HuH-7.5 (cell line): Measurements from ENCODE around the gene GP1BB.

Experiments used
- DNase-seq: peaks from one replicate; pipeline ENCODE4 v3.0.0; 2011; ENCODE audit warnings: low spot score

Gene GP1BB

GRCh38 chr22:19766511-19767426, 43.4 kb downstream of the GP1BB start:
- peak; percentile 88 for DNase-seq

- DNase-seq: no peak
These were observed 44.3 kb downstream of the GP1BB start for GRCh38 chr22:19767427-19768341.

DNA sequence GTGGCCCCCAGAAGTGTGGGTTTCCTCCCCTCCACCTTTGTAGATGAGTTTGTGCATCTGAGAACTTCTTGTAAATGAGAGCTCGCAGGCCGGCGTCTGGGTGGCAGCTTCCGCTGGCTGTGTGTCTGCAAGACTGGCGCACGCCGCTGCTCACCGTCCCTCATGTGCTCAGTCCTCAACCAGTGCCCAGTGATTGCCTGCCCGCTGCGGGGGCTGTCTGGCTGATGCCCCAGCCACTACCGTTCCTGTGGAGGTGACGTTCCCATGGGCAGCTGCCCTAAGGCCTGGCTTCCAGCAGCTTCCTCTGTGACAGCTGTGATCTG, 46.0 kb downstream of the GP1BB start:
- DNase-seq: no peak

DNA sequence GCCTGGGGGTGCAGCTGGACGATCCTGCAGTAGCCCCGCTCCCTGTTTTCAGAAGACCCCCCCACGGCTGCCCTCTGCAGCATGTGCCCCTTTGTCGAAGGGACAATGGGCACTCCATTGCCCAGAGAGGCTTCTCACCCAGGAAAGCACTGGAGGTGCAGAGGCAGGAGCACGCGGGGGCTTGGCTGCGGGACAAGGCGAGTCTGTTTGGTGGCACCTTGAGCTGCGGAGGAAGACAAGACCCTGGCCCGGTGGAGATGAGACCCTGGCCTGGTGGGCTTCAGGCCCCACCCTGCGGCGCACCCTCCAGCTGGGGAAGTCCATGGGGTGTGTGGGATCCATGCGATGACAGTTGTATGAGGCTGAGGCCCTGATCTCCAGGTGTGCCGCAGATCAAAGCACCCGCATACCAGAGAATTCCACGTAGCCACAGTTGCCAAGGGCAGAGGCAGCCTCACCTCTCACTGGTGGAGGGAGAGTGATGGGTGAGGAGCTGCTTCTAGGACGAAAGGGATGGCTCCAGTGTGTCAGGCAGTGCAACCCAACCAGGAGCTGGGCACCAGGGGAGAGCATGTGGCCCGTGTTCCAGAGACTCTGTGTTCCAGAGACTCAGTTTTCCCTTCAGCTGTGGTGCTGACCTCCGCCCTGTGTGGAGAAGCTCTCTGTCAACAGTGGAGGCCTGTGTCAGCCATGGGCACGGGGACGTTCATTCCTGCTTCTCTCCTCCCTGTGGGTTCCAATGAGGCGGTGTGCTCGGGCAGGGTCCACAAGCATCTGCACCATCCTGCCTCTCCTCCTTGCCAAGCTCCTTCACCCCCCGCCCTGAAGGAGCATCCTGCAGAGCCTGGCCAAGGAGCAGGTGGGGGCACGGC, 47.2 kb downstream of the GP1BB start:
- DNase-seq: no peak

GRCh38 chr22:19772422-19772672, 49.0 kb downstream of the GP1BB start:
- DNase-seq: no peak

DNA sequence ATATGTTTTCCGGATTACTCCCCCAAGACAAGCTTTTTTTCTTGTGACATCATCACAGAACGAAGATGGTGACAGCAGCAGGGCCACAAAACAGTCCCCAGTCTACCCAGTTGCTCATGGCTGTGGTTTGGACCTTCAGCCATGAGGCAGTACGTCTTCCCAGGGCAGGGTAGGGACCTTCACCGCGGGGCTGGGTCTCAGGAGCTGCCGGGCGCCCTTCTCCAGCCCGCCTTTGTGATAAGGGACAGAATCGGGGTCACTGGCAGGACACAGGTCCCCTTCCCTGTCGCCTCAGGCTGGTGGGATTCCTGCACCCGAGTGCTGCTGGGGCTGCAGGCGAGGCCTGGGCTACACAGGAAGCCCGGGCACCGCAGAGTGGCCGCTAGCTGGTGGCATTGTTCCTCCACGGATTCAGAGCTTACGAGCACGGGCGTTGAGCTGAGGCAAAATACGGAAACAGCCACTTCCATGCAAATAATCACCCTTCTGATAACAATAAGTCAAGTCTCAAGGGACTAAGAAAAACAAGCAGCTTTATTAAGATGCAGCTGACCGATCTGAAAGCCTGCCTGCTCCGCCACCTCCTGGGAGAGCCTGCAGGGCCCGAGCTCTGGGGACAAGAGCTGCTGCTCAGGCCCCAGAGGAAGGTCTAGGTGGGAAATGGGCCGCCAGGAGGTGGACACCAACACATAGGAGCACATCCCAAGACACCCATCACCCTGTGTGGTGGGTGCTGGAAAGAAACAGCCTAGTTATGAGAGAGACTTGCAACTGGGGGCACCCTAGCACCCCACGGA, 49.5 kb downstream of the GP1BB start:
- no peak for DNase-seq

- no peak for DNase-seq
These were observed 50.2 kb downstream of the GP1BB start for GRCh38 chr22:19773470-19774040.
